GM10248 (cell line): ENCODE measurements around the gene HPGD.

Source experiments
- CTCF ChIA-PET: fragments of 300-600 bp; sonication (Branson Sonifier 250); formaldehyde crosslinking; extraction: SDS; loops from one replicate; lab custom pipeline; 2021; ENCODE audit warnings: antibody characterized with exemption; lab: Yijun Ruan, JAX
- POLR2A ChIA-PET: fragments of 350-650 bp; sonication (Branson Sonifier 250); formaldehyde crosslinking; extraction: SDS; loops from one replicate; lab custom pipeline; 2020; ENCODE audit warnings: antibody characterized with exemption; lab: Yijun Ruan, JAX
- DNase-seq: peaks from one replicate; pipeline ENCODE4 v3.0.0; 2012; ENCODE audit errors: extremely low spot score
- CTCF ChIP-seq: IDR thresholded peaks from 2 replicates; pipeline ENCODE4 v1.5.1; 2012; ENCODE audit warnings: mild to moderate bottlenecking, low read depth; ENCODE audit errors: extremely low read depth, missing control alignments, control extremely low read depth

Gene HPGD

GRCh38 chr4:174520660-174521059 lies 1.6 kb downstream of the HPGD start:
- ChIA-PET CTCF (no interaction called here), POLR2A (no interaction called here)
- no peak for TF ChIP-seq CTCF
- no peak for DNase-seq

DNA sequence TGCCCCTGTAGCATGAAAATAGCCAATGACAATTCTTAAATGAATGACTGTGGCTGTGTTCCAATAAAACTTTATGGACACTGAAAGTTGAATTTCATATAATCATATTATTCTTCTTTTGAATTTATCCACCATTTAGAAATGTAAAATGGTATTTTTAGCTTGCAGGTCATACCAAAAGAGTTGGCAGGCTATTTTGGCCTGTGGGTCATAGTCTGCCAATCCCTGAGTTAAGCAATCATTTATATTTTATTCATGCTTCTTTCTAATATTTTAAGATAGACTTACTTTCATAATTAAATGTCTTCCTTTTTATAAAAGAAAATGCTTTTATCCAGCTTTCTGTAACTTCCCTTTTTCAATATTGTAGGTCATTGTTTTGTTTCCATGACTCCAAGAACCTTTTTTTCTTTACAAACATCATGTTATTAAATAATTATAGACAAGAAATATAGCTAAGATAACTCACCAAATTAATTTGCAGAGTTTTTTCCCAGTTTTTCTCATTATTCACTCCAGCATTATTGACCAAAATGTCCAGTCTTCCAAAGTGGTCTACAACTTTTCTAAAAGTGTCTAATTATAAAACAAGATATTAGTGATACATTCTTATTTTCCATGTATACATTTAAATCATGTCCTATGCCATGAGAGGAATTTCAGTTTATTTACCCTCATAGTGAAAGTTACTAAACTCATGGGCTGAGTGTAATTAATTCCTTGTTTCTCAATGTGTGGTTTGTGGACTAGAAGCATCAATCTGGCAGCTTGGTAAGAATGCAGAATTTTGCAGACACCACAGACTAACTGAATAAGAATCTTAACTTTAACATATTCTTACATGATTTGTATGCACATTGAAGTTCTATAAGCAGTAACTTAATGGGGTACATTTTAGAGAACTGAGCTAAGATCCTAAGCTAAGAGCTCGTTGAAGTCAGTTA lies 4.5 kb downstream of the HPGD start:
- DNase-seq, result no peak
- POLR2A ChIA-PET, result no interaction called here
- CTCF ChIA-PET, result interaction anchor here (1.3 to 1.4 kb wide), 2 partner anchors 11 to 197 kb away, joined by 3 read pairs; no protein-coding TSS in a partner anchor
- no peak for TF ChIP-seq CTCF

DNA sequence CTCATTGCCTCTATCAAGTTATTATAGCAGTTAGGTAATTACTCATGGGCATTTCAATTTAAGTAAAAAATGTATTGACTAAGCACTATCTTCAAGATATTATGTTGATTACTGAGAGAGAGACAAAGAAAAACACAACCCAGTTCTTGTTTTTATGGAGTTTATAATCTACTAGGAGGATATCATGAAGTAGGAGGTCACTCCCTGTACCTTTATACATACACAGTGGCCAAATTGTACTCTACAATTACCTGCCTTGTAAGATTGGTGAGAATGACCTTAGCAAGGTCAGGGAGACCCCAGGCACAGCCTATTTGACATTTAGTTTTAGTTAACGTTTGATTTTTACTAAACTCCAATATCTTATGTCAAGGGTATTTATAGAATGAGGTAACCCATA lies 5.5 kb downstream of the HPGD start:
- DNase-seq, result no peak
- no peak for TF ChIP-seq CTCF
- ChIA-PET POLR2A (no interaction called here), CTCF (no interaction called here)

DNA sequence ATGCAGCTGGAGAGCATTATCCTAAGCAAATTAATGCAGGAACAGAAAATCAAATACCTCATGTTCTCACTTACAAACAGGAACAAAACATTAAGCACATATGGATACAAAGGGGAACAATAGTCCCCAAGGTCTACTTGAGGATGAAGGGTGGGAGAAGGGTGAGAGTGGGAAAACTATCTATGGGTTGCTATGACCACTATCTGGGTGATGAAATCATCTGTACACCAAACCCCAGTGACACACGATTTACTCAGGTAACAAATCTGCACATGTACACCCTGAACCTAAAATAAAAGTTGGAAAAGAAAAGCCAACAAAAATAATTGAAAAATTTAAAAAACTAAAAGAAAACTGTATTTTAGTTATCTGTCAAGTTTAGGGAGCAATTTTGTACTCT lies 5.9 kb downstream of the HPGD start:
- POLR2A ChIA-PET, result no interaction called here

GRCh38 chr4:174512745-174513144 lies 9.5 kb downstream of the HPGD start:
- no peak for DNase-seq
- POLR2A ChIA-PET, result no interaction called here
- CTCF ChIA-PET, result interaction anchor here (1.2 kb wide), 1 partner anchor 26 kb away, joined by 3 read pairs; no protein-coding TSS in a partner anchor
- no peak for TF ChIP-seq CTCF

More for the DNA sequence above, 5.9 kb downstream of the HPGD start:
- no peak for DNase-seq
- CTCF ChIA-PET, result no interaction called here
- TF ChIP-seq CTCF, result no peak

DNA sequence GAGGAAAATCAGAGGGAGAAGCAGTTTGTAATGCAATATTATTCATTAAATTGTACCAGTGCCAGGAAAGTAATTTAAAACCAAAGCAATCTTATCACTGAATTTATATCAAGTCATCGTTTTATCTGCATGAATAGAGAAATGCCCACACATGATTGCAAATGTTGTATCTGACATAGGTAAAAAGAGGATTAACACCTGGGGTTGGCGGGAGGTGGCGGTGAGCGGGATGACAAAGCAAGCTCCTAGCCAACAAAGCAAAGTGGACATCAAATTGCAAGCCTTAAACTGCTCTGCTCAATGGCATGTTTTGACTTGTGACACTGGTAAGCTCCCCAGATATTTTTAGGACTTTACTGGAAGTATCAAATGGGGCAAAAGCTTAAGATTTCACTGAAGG lies 16.4 kb downstream of the HPGD start:
- TF ChIP-seq CTCF, result no peak
- DNase-seq, result no peak
- CTCF ChIA-PET, result interaction anchor here (1.3 to 1.9 kb wide), 2 partner anchors 12 to 13 kb away, joined by 3 to 7 read pairs; no protein-coding TSS in a partner anchor
- POLR2A ChIA-PET, result no interaction called here
